NCI-H2171 treated with DMSO at 0.1 percent for 48 hours (cell line): Measurements from ENCODE around the gene SPATC1L.

Experiments
- DNase-seq: peaks from one replicate; lab custom pipeline; 2025; lab: John Stamatoyannopoulos, UW

SPATC1L gene

DNA sequence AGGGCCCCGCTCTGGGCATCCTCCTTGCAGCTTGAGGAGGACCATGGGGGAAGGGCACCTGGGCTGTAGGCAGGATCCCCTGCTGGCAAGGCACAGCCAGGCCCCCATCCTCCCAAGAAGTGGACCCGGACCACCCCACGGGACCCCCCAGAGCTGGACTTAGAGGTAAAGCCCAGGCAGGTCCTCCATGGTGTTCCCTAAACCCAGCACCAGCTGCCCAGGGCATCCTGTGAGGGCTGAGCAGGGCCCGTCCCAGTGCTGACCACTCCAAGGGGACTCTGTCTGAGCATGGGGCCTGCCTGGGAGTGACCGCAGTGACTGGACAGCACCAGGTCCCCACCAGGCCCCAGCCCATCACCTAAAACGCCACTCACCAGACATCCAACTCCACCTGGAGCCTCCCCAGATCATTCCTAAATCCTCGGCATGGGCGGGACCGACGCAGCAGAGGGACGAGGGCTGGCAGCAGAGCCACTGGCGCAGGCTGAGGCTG is 65.1 kb downstream of the SPATC1L start:
- no peak for DNase-seq

DNA sequence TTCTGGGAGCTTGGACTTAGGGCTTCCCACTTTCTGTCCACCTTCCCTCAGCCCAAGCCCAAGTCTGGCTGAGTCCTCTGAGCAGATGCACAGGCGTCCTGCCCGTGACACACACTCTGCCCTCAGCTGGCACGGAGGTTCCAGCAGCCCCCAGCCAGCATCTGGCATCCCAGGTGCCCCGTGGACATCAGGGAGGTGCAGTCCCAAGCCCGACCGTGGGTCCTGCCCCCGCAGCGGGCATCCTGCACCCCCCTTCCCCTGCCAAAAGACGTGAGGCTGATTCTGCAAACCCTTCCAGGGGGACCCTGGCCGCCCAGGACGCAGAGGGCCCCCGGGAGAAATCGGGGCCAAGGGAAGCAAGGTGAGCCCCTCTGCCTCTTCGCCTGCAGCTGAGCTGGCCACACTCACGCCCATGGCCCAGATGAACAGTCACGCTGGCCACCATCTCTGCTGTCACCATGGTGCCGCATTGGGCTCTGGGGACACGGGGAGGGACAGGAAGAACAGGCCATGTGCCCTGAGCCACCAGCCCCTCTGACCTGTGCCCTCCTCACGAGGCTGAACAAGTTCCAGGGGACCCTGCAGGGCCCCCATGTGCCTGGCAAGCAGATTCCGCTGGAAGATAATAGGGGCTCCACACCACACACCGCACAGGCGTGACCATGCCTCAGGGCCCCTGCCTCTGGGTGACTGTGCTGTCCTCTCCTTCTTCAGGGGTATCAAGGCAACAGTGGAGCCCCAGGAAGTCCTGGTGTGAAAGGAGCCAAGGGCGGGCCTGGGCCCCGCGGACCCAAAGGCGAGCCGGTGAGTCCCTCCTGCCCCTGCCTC is 65.7 kb downstream of the SPATC1L start:
- DNase-seq = no peak

DNA sequence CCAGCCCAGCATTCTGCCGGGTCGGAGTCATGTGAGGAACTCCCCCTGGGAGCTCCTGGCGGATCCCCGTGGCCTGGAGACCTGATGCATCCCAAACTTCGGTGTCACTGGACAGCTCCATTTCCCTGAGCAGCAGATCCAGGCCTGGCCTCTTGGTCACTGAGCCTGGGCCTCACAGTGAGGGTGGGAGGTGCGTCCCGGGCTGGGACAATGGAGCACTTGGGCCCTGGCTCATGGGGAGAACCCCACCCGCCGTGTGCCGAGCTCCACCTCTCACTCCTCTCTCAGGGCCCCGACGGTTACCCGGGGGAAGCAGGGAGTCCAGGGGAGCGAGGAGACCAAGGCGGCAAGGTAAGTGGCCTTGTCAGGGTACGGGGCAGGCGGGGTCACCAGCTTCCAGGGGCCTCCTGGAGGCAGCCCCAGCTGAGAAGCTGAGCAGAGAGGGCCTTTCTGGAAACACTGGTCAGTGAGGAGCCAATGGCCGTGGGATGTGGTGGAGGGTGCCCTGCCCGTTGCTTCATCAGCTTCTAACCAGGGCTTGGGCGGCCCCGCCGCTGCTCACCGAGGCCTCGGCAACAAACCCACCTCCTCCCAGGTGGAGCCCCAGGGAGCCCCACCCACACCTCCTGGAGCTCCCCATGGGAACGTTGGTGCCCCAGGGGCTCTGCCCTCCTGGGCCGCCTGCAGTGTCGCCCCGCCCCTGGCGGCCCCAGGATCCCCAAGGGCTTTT is 66.5 kb downstream of the SPATC1L start:
- no peak for DNase-seq

DNA sequence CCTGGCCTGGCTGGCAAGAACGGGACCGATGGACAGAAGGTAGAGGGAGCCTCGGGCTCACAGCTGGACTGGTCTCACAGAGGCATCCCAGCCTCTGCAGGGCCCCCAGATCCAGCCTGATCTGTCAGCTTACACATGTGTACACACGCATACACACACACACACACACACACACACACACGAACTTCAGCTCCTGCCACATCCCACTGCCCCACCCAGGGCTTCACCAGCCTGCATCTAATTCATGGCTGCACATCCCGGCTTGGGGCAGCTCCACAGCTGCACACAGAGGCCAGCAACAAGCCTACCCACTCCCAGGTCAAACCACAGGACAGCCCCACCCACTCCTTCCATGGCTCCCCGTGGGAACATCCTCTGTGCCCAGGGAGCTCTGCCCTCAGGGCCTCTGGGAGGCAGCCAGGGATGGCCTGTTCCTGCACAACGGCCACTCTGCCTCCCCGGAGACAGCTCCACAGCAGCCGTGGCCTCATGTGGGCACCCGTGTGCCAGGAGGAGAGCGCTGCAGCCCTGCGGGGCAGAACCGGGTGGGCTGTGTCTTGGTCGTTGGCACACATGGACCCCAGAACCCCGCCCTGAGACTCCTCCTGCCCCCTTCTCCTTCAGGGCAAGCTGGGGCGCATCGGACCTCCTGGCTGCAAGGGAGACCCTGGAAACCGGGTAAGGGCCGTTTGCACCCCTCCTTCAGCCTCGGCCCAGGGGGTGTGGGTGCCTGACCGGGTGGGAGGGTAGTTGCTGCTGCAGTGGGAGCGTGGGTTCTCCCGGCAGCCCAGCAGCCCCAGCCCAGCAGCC is 67.3 kb downstream of the SPATC1L start:
- no peak for DNase-seq

DNA sequence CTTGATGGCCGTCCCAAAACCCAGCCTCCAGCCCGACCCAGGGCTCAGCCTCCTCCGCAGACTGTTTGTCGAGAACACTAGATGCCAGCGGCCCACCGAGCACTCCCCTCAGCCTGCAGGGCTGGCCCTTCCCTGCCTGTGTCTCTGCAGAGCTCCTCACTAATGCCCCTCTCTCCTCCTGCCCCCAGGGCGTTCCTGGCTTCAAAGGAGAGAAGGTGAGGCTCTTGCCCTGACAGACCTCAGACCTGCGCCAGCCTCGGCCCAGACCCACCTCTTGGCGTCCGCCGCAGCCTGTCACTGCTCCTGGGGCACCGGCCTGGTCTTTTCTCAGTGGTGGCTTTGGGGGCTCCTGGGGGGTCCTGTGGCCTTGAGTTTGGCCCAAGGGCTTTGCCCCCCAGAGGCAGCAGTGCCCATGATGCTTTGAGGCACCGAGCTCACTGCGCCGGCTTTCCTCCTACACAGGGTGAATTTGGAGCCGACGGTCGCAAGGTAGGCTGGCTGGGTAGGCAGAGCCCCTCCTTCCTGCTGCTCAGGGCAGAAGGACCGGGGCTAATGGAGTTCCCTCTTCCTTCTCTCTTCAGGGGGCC is 68.0 kb downstream of the SPATC1L start:
- no peak for DNase-seq

DNA sequence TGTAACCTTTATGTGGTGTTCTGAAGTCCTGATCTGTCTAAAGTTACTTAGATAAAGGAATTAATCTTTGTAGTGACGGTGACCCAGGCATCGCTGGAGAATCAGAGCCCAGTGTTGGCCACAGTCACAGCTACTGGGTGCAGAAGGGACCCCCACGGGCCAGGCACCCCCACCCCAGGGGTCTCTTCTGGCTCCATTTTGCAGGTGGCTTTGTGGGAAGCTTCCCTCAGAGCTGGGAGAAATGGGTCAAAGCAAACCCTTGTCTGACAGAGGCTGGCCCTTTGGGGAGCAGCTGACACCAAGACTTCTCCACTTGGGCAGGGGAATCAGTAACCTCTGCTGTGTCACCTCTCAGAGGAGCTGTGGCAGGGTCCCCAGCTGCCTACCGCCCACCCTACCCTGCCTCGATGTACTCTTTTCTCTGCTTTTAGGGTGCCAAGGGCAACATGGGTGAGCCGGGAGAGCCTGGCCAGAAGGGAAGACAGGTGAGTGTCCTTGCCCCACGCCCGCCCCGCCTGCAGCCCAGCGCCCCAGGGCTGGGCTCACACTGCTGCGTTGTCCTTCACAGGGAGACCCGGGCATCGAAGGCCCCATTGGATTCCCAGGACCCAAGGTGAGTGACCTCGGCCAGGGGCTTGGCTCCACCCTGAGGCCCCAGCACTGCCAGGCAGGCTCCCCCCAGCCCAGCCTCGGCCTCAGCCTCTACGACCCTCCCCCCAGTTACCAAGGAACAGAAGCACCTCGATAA is 68.6 kb downstream of the SPATC1L start:
- DNase-seq = no peak

DNA sequence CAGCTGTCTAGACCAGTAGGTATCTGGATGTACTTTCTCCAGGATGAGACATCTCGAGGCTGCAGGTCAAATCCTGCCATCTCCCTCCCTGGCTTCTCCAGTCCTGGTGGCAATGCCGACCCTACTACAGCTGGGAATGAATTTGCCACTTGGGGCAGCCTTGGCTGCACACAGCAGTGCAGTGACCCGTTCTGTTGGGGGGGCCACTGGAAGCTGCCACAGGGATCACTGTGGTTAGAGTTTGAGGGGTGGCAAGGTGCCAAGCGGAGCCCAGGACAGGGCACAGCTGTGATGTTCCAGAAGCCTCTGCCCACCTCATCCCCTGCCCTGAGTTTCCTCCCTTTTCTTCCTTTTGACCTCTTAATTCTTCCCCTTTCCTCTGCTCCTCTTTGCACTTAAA is 69.3 kb downstream of the SPATC1L start:
- DNase-seq = no peak

DNA sequence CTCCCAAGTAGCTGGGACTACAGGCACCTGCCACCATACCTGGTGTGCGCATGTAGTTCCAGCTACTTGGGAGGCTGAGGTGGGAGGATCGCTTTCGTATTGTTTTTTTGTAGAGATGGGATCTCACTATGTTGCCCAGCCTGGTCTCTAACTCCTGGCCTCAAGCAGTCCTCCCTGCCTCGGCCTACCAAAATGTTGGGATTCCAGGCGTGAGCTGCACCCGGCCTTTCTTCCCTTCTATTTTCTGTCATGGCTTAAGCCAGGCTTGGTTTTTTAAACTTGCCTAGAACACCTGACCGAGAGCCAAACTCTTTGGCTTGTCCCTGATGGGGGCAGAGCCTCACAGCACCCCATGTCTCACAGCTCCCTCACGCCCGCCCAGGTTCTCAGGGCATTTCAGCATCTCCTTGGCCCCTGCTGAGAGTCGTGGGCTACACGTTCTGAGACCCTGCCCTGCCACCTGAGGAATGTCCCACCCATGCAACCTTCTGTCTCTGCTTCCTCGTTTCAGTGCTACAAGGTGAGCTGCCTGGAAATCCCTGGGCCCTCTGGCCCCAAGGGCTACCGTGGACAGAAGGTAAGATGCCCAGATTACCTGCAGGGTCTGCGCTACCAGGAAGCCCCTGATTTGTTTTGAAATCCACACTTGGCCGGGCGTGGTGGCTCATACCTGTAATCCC is 70.6 kb downstream of the SPATC1L start:
- DNase-seq = no peak

DNA sequence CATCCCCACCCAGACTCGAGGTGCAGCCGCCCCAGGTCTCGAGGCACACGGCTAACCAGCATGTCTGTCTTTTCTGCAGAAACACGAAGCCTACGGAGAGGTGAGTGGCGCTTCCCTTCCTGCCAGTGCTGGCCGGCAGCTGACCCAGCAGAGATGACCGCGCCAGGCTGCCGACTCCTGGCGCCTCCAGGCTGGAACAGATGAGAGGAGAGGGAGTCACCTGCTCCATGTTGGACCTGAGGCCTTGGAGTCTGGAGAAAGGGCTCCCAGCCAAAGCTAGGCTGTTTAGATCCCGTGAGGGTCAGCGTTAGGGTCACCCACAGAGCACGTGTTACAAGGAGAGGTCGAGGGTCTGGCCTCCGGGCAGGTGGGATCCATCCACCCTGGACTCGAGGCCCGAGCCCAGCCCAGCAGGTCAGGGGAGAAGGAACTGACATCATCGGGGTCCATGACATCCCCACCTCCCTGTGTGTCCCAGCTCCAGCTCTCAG is 71.5 kb downstream of the SPATC1L start:
- no peak for DNase-seq

DNA sequence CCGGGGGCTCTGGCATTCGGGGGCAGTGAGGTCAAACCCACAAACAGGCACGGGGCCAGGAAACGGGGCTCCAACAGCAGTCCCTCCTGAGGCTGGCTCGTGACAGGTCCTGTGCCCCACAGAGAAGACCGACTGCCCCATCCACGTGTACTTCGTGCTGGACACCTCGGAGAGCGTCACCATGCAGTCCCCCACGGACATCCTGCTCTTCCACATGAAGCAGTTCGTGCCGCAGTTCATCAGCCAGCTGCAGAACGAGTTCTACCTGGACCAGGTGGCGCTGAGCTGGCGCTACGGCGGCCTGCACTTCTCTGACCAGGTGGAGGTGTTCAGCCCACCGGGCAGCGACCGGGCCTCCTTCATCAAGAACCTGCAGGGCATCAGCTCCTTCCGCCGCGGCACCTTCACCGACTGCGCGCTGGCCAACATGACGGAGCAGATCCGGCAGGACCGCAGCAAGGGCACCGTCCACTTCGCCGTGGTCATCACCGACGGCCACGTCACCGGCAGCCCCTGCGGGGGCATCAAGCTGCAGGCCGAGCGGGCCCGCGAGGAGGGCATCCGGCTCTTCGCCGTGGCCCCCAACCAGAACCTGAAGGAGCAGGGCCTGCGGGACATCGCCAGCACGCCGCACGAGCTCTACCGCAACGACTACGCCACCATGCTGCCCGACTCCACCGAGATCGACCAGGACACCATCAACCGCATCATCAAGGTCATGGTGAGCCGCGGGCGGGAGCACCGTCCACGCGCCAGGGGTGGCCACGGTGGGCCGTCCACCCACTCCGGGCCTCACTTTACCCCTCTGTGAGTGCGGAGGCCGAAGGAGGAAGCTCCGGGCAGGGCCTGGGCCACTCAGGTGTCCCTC is 72.2 kb downstream of the SPATC1L start:
- no peak for DNase-seq

DNA sequence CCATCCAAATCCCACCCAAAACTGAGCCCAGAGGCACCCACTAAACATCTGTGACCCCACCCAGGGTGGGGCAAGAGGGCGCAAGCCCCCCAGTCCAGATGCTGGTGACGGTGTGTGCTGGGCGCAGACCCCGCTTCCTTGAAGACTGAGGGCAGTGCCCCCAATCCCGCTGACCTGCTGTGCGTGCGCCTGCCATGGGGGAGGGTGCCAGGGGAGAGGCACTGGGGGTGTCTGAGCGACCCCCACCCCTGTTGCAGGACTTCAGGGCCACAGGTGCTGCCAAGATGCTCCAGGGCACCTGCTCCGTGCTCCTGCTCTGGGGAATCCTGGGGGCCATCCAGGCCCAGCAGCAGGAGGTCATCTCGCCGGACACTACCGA is 73.1 kb downstream of the SPATC1L start:
- DNase-seq = no peak
